ENCODE data around the gene EPHB2.

The EPHB2 gene

GRCh38 chr1:22741118-22741517 lies 30.5 kb downstream of the EPHB2 start:
- TF ChIP-seq CEBPB (IDR thresholded peaks at IDR 0.05): no peak

DNA sequence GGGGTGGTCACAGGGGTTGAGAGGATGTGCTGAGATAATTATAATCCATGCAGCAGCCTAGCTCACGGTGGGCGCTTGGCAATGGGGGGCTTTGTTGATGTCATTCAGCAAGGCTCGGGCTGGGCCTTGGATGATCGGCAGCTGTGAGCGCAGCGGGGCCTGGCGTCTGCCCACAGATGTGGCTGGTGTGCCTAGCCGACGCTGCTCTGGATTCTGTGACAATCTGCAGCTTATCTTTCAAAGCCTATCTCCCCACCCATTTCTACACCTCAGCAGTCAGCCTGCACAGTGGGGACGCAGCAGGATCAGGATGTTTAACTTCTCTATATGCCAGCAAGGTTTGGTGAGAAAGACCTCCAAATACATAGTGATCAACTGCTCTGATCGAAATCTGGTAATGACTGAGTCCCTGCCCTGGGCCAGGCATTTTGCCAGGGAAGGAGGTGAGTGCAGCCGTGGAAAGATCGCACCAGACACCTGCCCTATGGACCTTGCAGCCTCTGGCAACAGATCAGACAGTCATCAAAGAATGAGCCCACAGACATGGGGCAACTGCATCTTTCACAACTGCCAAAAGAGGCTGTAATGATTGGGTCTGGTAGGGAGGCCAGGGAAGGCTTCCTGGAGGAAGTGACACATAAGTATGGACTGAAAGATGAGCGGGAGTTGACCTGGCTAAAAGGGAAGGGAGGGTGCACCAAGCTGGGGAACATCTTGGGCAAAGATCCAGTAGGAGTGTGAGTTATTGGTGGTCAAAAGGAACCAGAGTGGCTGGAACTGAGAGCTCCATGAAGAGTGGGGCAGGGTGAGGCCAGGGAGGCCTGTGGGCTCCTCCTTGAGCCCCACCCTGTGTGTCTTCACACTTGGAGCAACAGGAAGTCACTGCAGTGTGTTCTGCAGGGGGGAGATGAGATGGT lies 35.3 kb downstream of the EPHB2 start:
- 0 out of 2 replicates have a peak, but pooled peaks have one; percentile 44 for TF ChIP-seq EP300 (IDR thresholded peaks at IDR 0.05; ENCODE audit: borderline replicate concordance)
- TF ChIP-seq REST (IDR thresholded peaks at IDR 0.05; ENCODE audit: low read depth): no peak
- TF ChIP-seq NFIC (IDR thresholded peaks at IDR 0.05): peak; percentile 43
- TF ChIP-seq ZBTB7A (IDR thresholded peaks at IDR 0.05; ENCODE audit: low read depth): no peak
- TF ChIP-seq FOXM1 (IDR thresholded peaks at IDR 0.05; ENCODE audit: borderline replicate concordance, low read depth): no peak
- TF ChIP-seq YY1 (IDR thresholded peaks at IDR 0.05; ENCODE audit: low read depth): no peak
- TF ChIP-seq CEBPB (IDR thresholded peaks at IDR 0.05): no peak
- TF ChIP-seq EGR1 (IDR thresholded peaks at IDR 0.05): no peak

GRCh38 chr1:22747021-22747734 lies 36.5 kb downstream of the EPHB2 start:
- TF ChIP-seq, protein P1, sequence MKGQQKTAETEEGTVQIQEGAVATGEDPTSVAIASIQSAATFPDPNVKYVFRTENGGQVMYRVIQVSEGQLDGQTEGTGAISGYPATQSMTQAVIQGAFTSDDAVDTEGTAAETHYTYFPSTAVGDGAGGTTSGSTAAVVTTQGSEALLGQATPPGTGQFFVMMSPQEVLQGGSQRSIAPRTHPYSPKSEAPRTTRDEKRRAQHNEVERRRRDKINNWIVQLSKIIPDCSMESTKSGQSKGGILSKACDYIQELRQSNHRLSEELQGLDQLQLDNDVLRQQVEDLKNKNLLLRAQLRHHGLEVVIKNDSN (IDR thresholded peaks at IDR 0.05): no peak
- peak; percentile 68 for TF ChIP-seq NFIC (IDR thresholded peaks at IDR 0.05)
- no peak for TF ChIP-seq TAF1 (IDR thresholded peaks at IDR 0.05; ENCODE audit: low read depth)
- no peak for TF ChIP-seq REST (IDR thresholded peaks at IDR 0.05; ENCODE audit: low read depth)
- TF ChIP-seq EGR1 (IDR thresholded peaks at IDR 0.05): no peak
- no peak; the same call in 1 of the 2 replicates for TF ChIP-seq FOXM1 (IDR thresholded peaks at IDR 0.05; ENCODE audit: borderline replicate concordance, low read depth)
- no peak for TF ChIP-seq CEBPB (IDR thresholded peaks at IDR 0.05)
- TF ChIP-seq CREB1 (IDR thresholded peaks at IDR 0.05; ENCODE audit: low read depth): no peak
- 0 out of 2 replicates have a peak, but pooled peaks have one; percentile 42 for TF ChIP-seq ZBTB7A (IDR thresholded peaks at IDR 0.05; ENCODE audit: low read depth)
- peak; percentile 89 for TF ChIP-seq TCF12 (IDR thresholded peaks at IDR 0.05; ENCODE audit: low read depth)
- peak; percentile 83 for TF ChIP-seq EP300 (IDR thresholded peaks at IDR 0.05; ENCODE audit: borderline replicate concordance)
- TF ChIP-seq YY1 (IDR thresholded peaks at IDR 0.05; ENCODE audit: low read depth): no peak
- TF ChIP-seq TEAD4 (IDR thresholded peaks at IDR 0.05): peak; percentile 62
- TF ChIP-seq RAD21 (IDR thresholded peaks at IDR 0.05; ENCODE audit: low read depth): no peak
- TF ChIP-seq, protein P2, sequence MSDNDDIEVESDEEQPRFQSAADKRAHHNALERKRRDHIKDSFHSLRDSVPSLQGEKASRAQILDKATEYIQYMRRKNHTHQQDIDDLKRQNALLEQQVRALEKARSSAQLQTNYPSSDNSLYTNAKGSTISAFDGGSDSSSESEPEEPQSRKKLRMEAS (IDR thresholded peaks at IDR 0.05): no peak

GRCh38 chr1:22747735-22748073 lies 37.1 kb downstream of the EPHB2 start:
- TF ChIP-seq NFIC (IDR thresholded peaks at IDR 0.05): no peak
- TF ChIP-seq YY1 (IDR thresholded peaks at IDR 0.05; ENCODE audit: low read depth): no peak
- TF ChIP-seq, protein P1 (IDR thresholded peaks at IDR 0.05): no peak
- TF ChIP-seq CEBPB (IDR thresholded peaks at IDR 0.05): no peak
- TF ChIP-seq FOXM1 (IDR thresholded peaks at IDR 0.05; ENCODE audit: borderline replicate concordance, low read depth): no peak
- TF ChIP-seq TAF1 (IDR thresholded peaks at IDR 0.05; ENCODE audit: low read depth): no peak
- no peak for TF ChIP-seq EP300 (IDR thresholded peaks at IDR 0.05; ENCODE audit: borderline replicate concordance)
- no peak for TF ChIP-seq EGR1 (IDR thresholded peaks at IDR 0.05)
- no peak for TF ChIP-seq CREB1 (IDR thresholded peaks at IDR 0.05; ENCODE audit: low read depth)
- no peak for TF ChIP-seq ZBTB7A (IDR thresholded peaks at IDR 0.05; ENCODE audit: low read depth)
- TF ChIP-seq TEAD4 (IDR thresholded peaks at IDR 0.05): no peak
- no peak for TF ChIP-seq RAD21 (IDR thresholded peaks at IDR 0.05; ENCODE audit: low read depth)
- TF ChIP-seq, protein P2 (IDR thresholded peaks at IDR 0.05): no peak
- TF ChIP-seq REST (IDR thresholded peaks at IDR 0.05; ENCODE audit: low read depth): no peak
- no peak for TF ChIP-seq TCF12 (IDR thresholded peaks at IDR 0.05; ENCODE audit: low read depth)

Measured in Ishikawa (cell line).